OCI-LY3 (cell line): ENCODE results near the gene RPTN.

Experiments used
- CTCF ChIP-seq: fragments of 200-600, 300-600 bp; sonication (generic); IDR thresholded peaks from 2 replicates; pipeline ENCODE4 v1.5.1; 2014; ENCODE audit warnings: antibody characterized with exemption, low read length, low read depth
- EZH2phosphoT487 ChIP-seq: fragments of 200-600 bp; shearing (Covaris generic); IDR thresholded peaks from 2 replicates; pipeline ENCODE4 v1.6.1; 2018; ENCODE audit warnings: antibody characterized with exemption, mixed run types, low read depth

GRCh38 chr1:152198982-152199381 lies 40.0 kb upstream of the RPTN start:
- TF ChIP-seq CTCF: no peak
- no peak for TF ChIP-seq EZH2phosphoT487
